ENCODE measurements around the gene CACNA2D2. TPM values are rescaled to one million over a fixed set of nuclear protein-coding genes. Genes with fewer than 3 reads are reported as not detected.

The CACNA2D2 gene
- total and polyA plus RNA-seq, 4 donors: 0.10 to 0.19 (median 0.15) TPM

DNA sequence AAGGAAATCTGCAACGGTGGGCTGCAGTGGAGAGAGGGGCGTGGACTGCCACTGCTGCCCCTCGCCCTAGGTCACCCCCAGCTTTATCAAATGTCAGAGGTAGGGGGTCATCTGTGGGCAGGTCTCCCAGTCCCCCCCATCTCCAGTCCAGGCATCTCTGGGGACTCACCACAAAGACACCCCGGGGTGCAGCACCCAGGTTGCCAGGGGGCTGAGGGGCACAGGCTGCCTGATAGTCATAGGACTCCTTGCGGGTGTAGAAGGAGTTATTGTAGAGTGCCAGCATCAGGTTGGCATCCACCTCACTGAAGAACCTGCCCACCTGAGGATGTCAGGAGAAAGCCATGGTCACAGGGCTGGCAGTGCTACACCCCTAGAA is 137.6 kb downstream of the CACNA2D2 start:
- Histone ChIP-seq H3K36me3 (ENCODE audit: control insufficient read depth in 4 of 4, insufficient read depth in 3 of 4, low read depth in 1 of 4, low read length in 3 of 4) (no peaks in the 10 kb centered on the region), H3K4me1 (ENCODE audit: control insufficient read depth in 4 of 4, insufficient read depth in 4 of 4, low read length in 3 of 4) (peaks cover 0 to 10% (median 6%) of the 10 kb centered on the region in 4 donors), H3K27me3 (ENCODE audit: control insufficient read depth in 4 of 4, insufficient read depth in 4 of 4, low read length in 3 of 4) (peaks cover 0 to 2% (median 0%) of the 10 kb centered on the region in 4 donors), H3K9me3 (ENCODE audit: control insufficient read depth in 4 of 4, low read length in 3 of 4) (no peaks in the 10 kb centered on the region), H3K4me3 (ENCODE audit: low read depth in 1 of 3, low read length in 3 of 3) (no peak overlapping the region), H3K9ac (ENCODE audit: low read depth in 1 of 2, low read length in 2 of 2) (no peak overlapping the region), H3K27ac (ENCODE audit: low read depth in 1 of 2, low read length in 2 of 2) (no peak overlapping the region)
- 83% methylated on average over 5 of the region's 5 CpGs for WGBS
- TF ChIP-seq, protein P1, sequence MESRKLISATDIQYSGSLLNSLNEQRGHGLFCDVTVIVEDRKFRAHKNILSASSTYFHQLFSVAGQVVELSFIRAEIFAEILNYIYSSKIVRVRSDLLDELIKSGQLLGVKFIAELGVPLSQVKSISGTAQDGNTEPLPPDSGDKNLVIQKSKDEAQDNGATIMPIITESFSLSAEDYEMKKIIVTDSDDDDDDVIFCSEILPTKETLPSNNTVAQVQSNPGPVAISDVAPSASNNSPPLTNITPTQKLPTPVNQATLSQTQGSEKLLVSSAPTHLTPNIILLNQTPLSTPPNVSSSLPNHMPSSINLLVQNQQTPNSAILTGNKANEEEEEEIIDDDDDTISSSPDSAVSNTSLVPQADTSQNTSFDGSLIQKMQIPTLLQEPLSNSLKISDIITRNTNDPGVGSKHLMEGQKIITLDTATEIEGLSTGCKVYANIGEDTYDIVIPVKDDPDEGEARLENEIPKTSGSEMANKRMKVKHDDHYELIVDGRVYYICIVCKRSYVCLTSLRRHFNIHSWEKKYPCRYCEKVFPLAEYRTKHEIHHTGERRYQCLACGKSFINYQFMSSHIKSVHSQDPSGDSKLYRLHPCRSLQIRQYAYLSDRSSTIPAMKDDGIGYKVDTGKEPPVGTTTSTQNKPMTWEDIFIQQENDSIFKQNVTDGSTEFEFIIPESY (IDR thresholded peaks at IDR 0.05): no peak
- TF ChIP-seq, protein P2, sequence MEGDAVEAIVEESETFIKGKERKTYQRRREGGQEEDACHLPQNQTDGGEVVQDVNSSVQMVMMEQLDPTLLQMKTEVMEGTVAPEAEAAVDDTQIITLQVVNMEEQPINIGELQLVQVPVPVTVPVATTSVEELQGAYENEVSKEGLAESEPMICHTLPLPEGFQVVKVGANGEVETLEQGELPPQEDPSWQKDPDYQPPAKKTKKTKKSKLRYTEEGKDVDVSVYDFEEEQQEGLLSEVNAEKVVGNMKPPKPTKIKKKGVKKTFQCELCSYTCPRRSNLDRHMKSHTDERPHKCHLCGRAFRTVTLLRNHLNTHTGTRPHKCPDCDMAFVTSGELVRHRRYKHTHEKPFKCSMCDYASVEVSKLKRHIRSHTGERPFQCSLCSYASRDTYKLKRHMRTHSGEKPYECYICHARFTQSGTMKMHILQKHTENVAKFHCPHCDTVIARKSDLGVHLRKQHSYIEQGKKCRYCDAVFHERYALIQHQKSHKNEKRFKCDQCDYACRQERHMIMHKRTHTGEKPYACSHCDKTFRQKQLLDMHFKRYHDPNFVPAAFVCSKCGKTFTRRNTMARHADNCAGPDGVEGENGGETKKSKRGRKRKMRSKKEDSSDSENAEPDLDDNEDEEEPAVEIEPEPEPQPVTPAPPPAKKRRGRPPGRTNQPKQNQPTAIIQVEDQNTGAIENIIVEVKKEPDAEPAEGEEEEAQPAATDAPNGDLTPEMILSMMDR (IDR thresholded peaks at IDR 0.05; ENCODE audit: low read depth, low read length, missing input control): no peak
- TF ChIP-seq YY1 (IDR thresholded peaks at IDR 0.05) (no peak), JUND (IDR thresholded peaks at IDR 0.05) (no peak), EGR1 (IDR thresholded peaks at IDR 0.05; ENCODE audit: low read depth in 2 of 2) (no peak), GABPA (IDR thresholded peaks at IDR 0.05 in 1 of 2, conservative IDR thresholded peaks at IDR 0.05 in 1 of 2) (no peak), RXRA (IDR thresholded peaks at IDR 0.05) (no peak), TAF1 (conservative IDR thresholded peaks at IDR 0.05) (no peak), HNF4A (conservative IDR thresholded peaks at IDR 0.05) (no peak)
- TF ChIP-seq, protein P3, sequence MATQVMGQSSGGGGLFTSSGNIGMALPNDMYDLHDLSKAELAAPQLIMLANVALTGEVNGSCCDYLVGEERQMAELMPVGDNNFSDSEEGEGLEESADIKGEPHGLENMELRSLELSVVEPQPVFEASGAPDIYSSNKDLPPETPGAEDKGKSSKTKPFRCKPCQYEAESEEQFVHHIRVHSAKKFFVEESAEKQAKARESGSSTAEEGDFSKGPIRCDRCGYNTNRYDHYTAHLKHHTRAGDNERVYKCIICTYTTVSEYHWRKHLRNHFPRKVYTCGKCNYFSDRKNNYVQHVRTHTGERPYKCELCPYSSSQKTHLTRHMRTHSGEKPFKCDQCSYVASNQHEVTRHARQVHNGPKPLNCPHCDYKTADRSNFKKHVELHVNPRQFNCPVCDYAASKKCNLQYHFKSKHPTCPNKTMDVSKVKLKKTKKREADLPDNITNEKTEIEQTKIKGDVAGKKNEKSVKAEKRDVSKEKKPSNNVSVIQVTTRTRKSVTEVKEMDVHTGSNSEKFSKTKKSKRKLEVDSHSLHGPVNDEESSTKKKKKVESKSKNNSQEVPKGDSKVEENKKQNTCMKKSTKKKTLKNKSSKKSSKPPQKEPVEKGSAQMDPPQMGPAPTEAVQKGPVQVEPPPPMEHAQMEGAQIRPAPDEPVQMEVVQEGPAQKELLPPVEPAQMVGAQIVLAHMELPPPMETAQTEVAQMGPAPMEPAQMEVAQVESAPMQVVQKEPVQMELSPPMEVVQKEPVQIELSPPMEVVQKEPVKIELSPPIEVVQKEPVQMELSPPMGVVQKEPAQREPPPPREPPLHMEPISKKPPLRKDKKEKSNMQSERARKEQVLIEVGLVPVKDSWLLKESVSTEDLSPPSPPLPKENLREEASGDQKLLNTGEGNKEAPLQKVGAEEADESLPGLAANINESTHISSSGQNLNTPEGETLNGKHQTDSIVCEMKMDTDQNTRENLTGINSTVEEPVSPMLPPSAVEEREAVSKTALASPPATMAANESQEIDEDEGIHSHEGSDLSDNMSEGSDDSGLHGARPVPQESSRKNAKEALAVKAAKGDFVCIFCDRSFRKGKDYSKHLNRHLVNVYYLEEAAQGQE (IDR thresholded peaks at IDR 0.05): no peak
- TF ChIP-seq, protein P4, sequence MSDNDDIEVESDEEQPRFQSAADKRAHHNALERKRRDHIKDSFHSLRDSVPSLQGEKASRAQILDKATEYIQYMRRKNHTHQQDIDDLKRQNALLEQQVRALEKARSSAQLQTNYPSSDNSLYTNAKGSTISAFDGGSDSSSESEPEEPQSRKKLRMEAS (IDR thresholded peaks at IDR 0.05): no peak
- no peak for DNase-seq (ENCODE audit: low spot score)

DNA sequence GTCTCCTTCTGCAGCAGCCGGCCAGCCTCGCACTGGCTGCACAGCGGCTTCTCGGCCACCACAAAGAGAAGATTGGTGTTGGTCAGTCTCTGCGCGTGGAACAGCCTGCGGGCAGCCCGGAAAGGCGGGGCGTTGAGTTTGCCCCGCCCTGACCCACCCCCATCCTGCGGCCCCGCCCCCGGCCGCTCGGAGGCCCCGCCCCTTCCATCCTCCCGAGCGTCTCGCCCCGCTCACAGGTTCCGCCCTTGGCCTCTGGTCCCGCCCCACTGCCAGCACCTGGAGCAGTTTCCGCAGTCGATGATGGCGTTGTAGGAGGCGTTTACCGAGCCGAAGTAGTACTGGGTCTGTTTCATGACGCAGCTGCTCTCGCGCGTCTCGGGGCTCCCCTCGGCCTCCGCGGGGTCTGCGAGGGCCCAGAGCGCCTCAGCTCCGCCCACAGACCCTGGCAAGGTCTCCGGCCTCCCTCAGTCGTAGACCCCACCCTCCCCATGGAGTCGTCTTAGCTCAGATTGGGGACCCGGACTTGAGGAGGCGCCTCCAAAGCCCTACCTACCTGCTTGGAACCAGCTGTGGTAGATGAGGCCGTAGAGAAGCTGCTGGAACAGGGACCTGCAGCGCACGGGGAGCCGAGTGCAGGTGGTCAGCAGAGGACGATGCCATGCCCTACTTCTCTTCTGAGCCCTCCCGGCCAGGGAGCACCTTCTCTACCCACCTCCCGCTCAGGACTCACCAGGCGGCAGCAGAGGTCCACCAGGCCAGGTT is 138.2 kb downstream of the CACNA2D2 start:
- WGBS: 9% methylated on average over 53 of the region's 53 CpGs
- peaks cover 0 to 10% (median 6%) of the 10 kb centered on the region in 4 donors for H3K4me1 ChIP-seq (ENCODE audit: control insufficient read depth in 4 of 4, insufficient read depth in 4 of 4, low read length in 3 of 4)
- H3K27me3 ChIP-seq (ENCODE audit: control insufficient read depth in 4 of 4, insufficient read depth in 4 of 4, low read length in 3 of 4): no peaks in the 10 kb centered on the region
- H3K36me3 ChIP-seq (ENCODE audit: control insufficient read depth in 4 of 4, insufficient read depth in 3 of 4, low read depth in 1 of 4, low read length in 3 of 4): no peaks in the 10 kb centered on the region
- no peak for TF ChIP-seq HNF4G (IDR thresholded peaks at IDR 0.05)
- TF ChIP-seq GABPA (IDR thresholded peaks at IDR 0.05 in 1 of 2, conservative IDR thresholded peaks at IDR 0.05 in 1 of 2): no peak
- TF ChIP-seq YY1 (IDR thresholded peaks at IDR 0.05): no peak
- no peak for TF ChIP-seq FOXA1 (IDR thresholded peaks at IDR 0.05)
- TF ChIP-seq, protein P5, sequence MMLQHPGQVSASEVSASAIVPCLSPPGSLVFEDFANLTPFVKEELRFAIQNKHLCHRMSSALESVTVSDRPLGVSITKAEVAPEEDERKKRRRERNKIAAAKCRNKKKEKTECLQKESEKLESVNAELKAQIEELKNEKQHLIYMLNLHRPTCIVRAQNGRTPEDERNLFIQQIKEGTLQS (IDR thresholded peaks at IDR 0.05): no peak
- no peak for TF ChIP-seq FOXA2 (IDR thresholded peaks at IDR 0.05)
- peak; percentile 94 for DNase-seq (ENCODE audit: low spot score)
- no peaks in the 10 kb centered on the region for H3K9me3 ChIP-seq (ENCODE audit: control insufficient read depth in 4 of 4, low read length in 3 of 4)
- peak overlapping the region in 1 of 2 donors; percentile 14 for H3K9ac ChIP-seq (ENCODE audit: low read depth in 1 of 2, low read length in 2 of 2)
- peak overlapping the region; percentile 47 to 63 (median 53) for H3K4me3 ChIP-seq (ENCODE audit: low read depth in 1 of 3, low read length in 3 of 3)
- H3K27ac ChIP-seq (ENCODE audit: low read depth in 1 of 2, low read length in 2 of 2): no peak overlapping the region

Measured in liver (tissue), 9 donors.